ENCODE data around the gene GBGT1. TPM values are rescaled to one million over a fixed set of nuclear protein-coding genes. Genes with fewer than 3 reads are reported as not detected.

Gene GBGT1
- total and polyA plus RNA-seq, 2 of the 4 experiments (the other 2 are of a cell fraction): 1.8 to 3.2 TPM

- no peak for TF ChIP-seq FOS (IDR thresholded peaks at IDR 0.05; ENCODE audit: low read depth, low read length)
- peak; percentile 94 for TF ChIP-seq RAD21 (IDR thresholded peaks at IDR 0.05; ENCODE audit: low read length)
Observed at GRCh38 chr9:133103183-133103986, 60.3 kb downstream of the GBGT1 start (continued).

Other genes with a start within 250 kb of the GBGT1 start
- gene TSC1, start 219.3 kb downstream of the GBGT1 start, total RNA-seq (2012; rRNA removed): 44.2 and 56.3 TPM in 2 replicates
- 24.0 and 25.7 TPM in 2 replicates for gene TSC1, start 219.3 kb downstream of the GBGT1 start, polyA plus RNA-seq (2012; rRNA removed)
- not detected in 2 replicates for gene GFI1B, start 185.2 kb downstream of the GBGT1 start, total RNA-seq (2012; rRNA removed)
- gene GFI1B, start 185.2 kb downstream of the GBGT1 start, polyA plus RNA-seq (2012; rRNA removed): 0.02 TPM in 1 of 2 replicates, not detected in the other
- 49.1 and 51.1 TPM in 2 replicates for gene GTF3C5, start 132.9 kb downstream of the GBGT1 start, total RNA-seq (2012; rRNA removed)
- 50.7 and 52.3 TPM in 2 replicates for gene GTF3C5, start 132.9 kb downstream of the GBGT1 start, polyA plus RNA-seq (2012; rRNA removed)
- gene CEL, start 101.9 kb downstream of the GBGT1 start, total RNA-seq (2012; rRNA removed): under 0.01 TPM in 2 replicates
- 0.67 and 0.75 TPM in 2 replicates for gene CEL, start 101.9 kb downstream of the GBGT1 start, polyA plus RNA-seq (2012; rRNA removed)
- gene RALGDS, start 42.7 kb downstream of the GBGT1 start, total RNA-seq (2012; rRNA removed): 12.2 and 13.1 TPM in 2 replicates
- gene RALGDS, start 42.7 kb downstream of the GBGT1 start, polyA plus RNA-seq (2012; rRNA removed): 36.9 and 37.2 TPM in 2 replicates
- gene OBP2B, start 45.3 kb upstream of the GBGT1 start, total RNA-seq (2012; rRNA removed): not detected in 2 replicates
- gene OBP2B, start 45.3 kb upstream of the GBGT1 start, polyA plus RNA-seq (2012; rRNA removed): not detected in 2 replicates
- gene ABO, start 111.3 kb upstream of the GBGT1 start, total RNA-seq (2012; rRNA removed): not detected in 2 replicates
- gene ABO, start 111.3 kb upstream of the GBGT1 start, polyA plus RNA-seq (2012; rRNA removed): not detected in 2 replicates
- gene SURF6, start 172.3 kb upstream of the GBGT1 start, total RNA-seq (2012; rRNA removed): 6.1 and 6.4 TPM in 2 replicates
- 12.8 and 17.2 TPM in 2 replicates for gene SURF6, start 172.3 kb upstream of the GBGT1 start, polyA plus RNA-seq (2012; rRNA removed)
- 6.9 and 7.9 TPM in 2 replicates for gene MED22, start 184.2 kb upstream of the GBGT1 start, total RNA-seq (2012; rRNA removed)
- gene MED22, start 184.2 kb upstream of the GBGT1 start, polyA plus RNA-seq (2012; rRNA removed): 28.3 and 32.9 TPM in 2 replicates
- 3,220 TPM in 2 replicates for gene RPL7A, start 184.3 kb upstream of the GBGT1 start, total RNA-seq (2012; rRNA removed)
- gene RPL7A, start 184.3 kb upstream of the GBGT1 start, polyA plus RNA-seq (2012; rRNA removed): 4,034 and 4,096 TPM in 2 replicates
- gene SURF1, start 192.6 kb upstream of the GBGT1 start, total RNA-seq (2012; rRNA removed): 10.3 and 15.1 TPM in 2 replicates
- 23.4 and 24.5 TPM in 2 replicates for gene SURF1, start 192.6 kb upstream of the GBGT1 start, polyA plus RNA-seq (2012; rRNA removed)
- 9.9 and 12.5 TPM in 2 replicates for gene SURF2, start 192.6 kb upstream of the GBGT1 start, total RNA-seq (2012; rRNA removed)
- gene SURF2, start 192.6 kb upstream of the GBGT1 start, polyA plus RNA-seq (2012; rRNA removed): 16.3 and 21.8 TPM in 2 replicates
- gene SURF4, start 212.1 kb upstream of the GBGT1 start, total RNA-seq (2012; rRNA removed): 512 and 532 TPM in 2 replicates
- gene SURF4, start 212.1 kb upstream of the GBGT1 start, polyA plus RNA-seq (2012; rRNA removed): 293 and 307 TPM in 2 replicates
- 0.28 and 0.54 TPM in 2 replicates for gene STKLD1, start 212.5 kb upstream of the GBGT1 start, total RNA-seq (2012; rRNA removed)
- 0.65 and 0.69 TPM in 2 replicates for gene STKLD1, start 212.5 kb upstream of the GBGT1 start, polyA plus RNA-seq (2012; rRNA removed)